OCI-LY7 (cell line): ENCODE results near the gene ZNF469. TPM values are rescaled to one million over a fixed set of nuclear protein-coding genes. Genes with fewer than 3 reads are reported as not detected.

ENCODE experiments used
- BruUV-seq: library from RNA; stranded (reverse); fragments of 400-500 nt; replicated peaks from 2 replicates; lab custom pipeline; 2021; lab: Mats Ljungman, UMichigan
- CTCF ChIA-PET: fragments of 300-600 bp; sonication (Branson Sonifier 250); formaldehyde crosslinking; loops from one replicate; lab custom pipeline; 2022; ENCODE audit warnings: antibody characterized with exemption; ENCODE audit not compliant: unreplicated experiment; lab: Charles Lee
- POLR2A ChIA-PET: fragments of 300-600 bp; sonication (Branson Sonifier 250); formaldehyde crosslinking; loops from one replicate; lab custom pipeline; 2022; ENCODE audit warnings: antibody characterized with exemption; lab: Charles Lee
- DNase-seq: peaks from one replicate; pipeline ENCODE4 v3.0.0-alpha.2; 2015; ENCODE audit warnings: low spot score
- H2AFZ ChIP-seq: fragments of 200-600 bp; sonication (generic), shearing (Covaris generic); 2 replicates; pipeline ENCODE4 v1.6.1; 2014; ENCODE audit warnings: mild to moderate bottlenecking, antibody characterized with exemption, low read length, moderate library complexity
- H3K27ac ChIP-seq: fragments of 200-600 bp; sonication (generic); 2 replicates; pipeline ENCODE4 v1.5.1; 2014; ENCODE audit warnings: mixed run types, low read depth, mild to moderate bottlenecking, moderate library complexity, low read length, inconsistent platforms; ENCODE audit not compliant: poor library complexity, severe bottlenecking
- H3K36me3 ChIP-seq: fragments of 200-600 bp; sonication (generic); 2 replicates; pipeline ENCODE4 v1.6.1; 2014; ENCODE audit warnings: mild to moderate bottlenecking, antibody characterized with exemption, low read length, moderate library complexity, mixed read lengths; ENCODE audit not compliant: insufficient read depth
- H3K4me1 ChIP-seq: fragments of 200-600 bp; sonication (generic); 2 replicates; pipeline ENCODE4 v1.5.1; 2014; ENCODE audit warnings: mild to moderate bottlenecking, low read length; ENCODE audit not compliant: insufficient read depth, poor library complexity, severe bottlenecking
- H3K4me2 ChIP-seq: fragments of 200-600 bp; sonication (generic); 2 replicates; pipeline ENCODE4 v1.6.1; 2014; ENCODE audit warnings: mild to moderate bottlenecking, low read length
- H3K4me3 ChIP-seq: fragments of 200-600 bp; sonication (generic); 2 replicates; pipeline ENCODE4 v1.5.1; 2014; ENCODE audit warnings: mild to moderate bottlenecking, low read depth, low read length; ENCODE audit not compliant: poor library complexity, severe bottlenecking
- H3K79me2 ChIP-seq: fragments of 200-600 bp; sonication (generic); 2 replicates; pipeline ENCODE4 v1.6.1; 2016; ENCODE audit warnings: low read depth, mild to moderate bottlenecking, low read length, moderate library complexity, mixed read lengths; ENCODE audit not compliant: insufficient read depth
- H3K9me2 ChIP-seq: fragments of 200-600 bp; sonication (generic); 2 replicates; pipeline ENCODE4 v1.6.1; 2016; ENCODE audit warnings: mild to moderate bottlenecking, low read length, mixed read lengths; ENCODE audit not compliant: insufficient read depth
- H3K9me3 ChIP-seq: fragments of 200-600 bp; sonication (generic); 2 replicates; pipeline ENCODE4 v1.6.1; 2014; ENCODE audit warnings: mild to moderate bottlenecking, mixed run types, low read length, mixed read lengths
- H4K20me1 ChIP-seq: fragments of 200-600 bp; sonication (generic); 2 replicates; pipeline ENCODE4 v1.6.1; 2014; ENCODE audit warnings: mild to moderate bottlenecking, antibody characterized with exemption, low read length, moderate library complexity, mixed read lengths; ENCODE audit not compliant: insufficient read depth
- CTCF ChIP-seq: fragments of 200-600 bp; sonication (generic); conservative IDR thresholded peaks from 2 replicates; pipeline ENCODE4 v1.5.1; 2014; ENCODE audit warnings: mild to moderate bottlenecking, antibody characterized with exemption, low read length, moderate library complexity, mixed read lengths
- EZH2phosphoT487 ChIP-seq: fragments of 200-600 bp; sonication (generic); IDR thresholded peaks from 2 replicates; pipeline ENCODE4 v1.6.1; 2018; ENCODE audit warnings: low read depth, borderline replicate concordance, mild to moderate bottlenecking, mixed run types, antibody characterized with exemption, low read length, moderate library complexity, mixed read lengths
- intact Hi-C: fragments of 100-400 bp; cut with micrococcal nuclease; formaldehyde crosslinking; loops from one replicate; pipeline ENCODE4 v1.10.0; 2022; ENCODE audit not compliant: unreplicated experiment
- total RNA-seq, 2 experiments: library from RNA; depleted of rRNA in 1 of 2; stranded (reverse); fragments of >200 nt in 1 of 2; shearing (Covaris generic) in 1 of 2; gene quantifications; 2 replicates each; pipeline ENCODE4 v1.2.3, GENCODE V29; 2014 to 2022

ZNF469 gene
- total RNA-seq, 2 experiments from 2014 or later: under 0.01 TPM; not detected in 1

GRCh38 chr16:88390265-88390664, 7.5 kb downstream of the ZNF469 start:
- BruUV-seq: no TSS peak

GRCh38 chr16:88390735-88391134, 8.0 kb downstream of the ZNF469 start:
- TF ChIP-seq CTCF (no peak), EZH2phosphoT487 (no peak)
- intact Hi-C loops: no loop called here

More at GRCh38 chr16:88390265-88390664, 7.5 kb downstream of the ZNF469 start:
- H4K20me1 ChIP-seq: no peaks in the 10 kb centered on the region
- no peaks in the 10 kb centered on the region for H3K79me2 ChIP-seq
- H3K9me2 ChIP-seq: no peaks in the 10 kb centered on the region
- ChIA-PET CTCF (no interaction called here), POLR2A (no interaction called here)
- no peak overlapping the region for H3K4me3 ChIP-seq
- no peak overlapping the region for H3K4me2 ChIP-seq
- TF ChIP-seq CTCF (no peak), EZH2phosphoT487 (no peak)
- no peaks in the 10 kb centered on the region for H3K9me3 ChIP-seq
- H3K4me1 ChIP-seq: no peaks in the 10 kb centered on the region
- no peak overlapping the region for H3K27ac ChIP-seq
- intact Hi-C loops: no loop called here
- no peaks in the 10 kb centered on the region for H3K36me3 ChIP-seq
- DNase-seq: no peak
- no peak overlapping the region for H2AFZ ChIP-seq

GRCh38 chr16:88391144-88391850, 8.5 kb downstream of the ZNF469 start:
- no peaks in the 10 kb centered on the region for H3K4me1 ChIP-seq
- H3K4me3 ChIP-seq: no peak overlapping the region
- H2AFZ ChIP-seq: no peak overlapping the region
- DNase-seq: no peak
- no TSS peak for BruUV-seq
- H3K27ac ChIP-seq: no peak overlapping the region
- ChIA-PET CTCF (no interaction called here), POLR2A (no interaction called here)
- H3K9me2 ChIP-seq: no peaks in the 10 kb centered on the region
- no peak overlapping the region for H3K4me2 ChIP-seq
- H3K36me3 ChIP-seq: no peaks in the 10 kb centered on the region
- H3K9me3 ChIP-seq: no peaks in the 10 kb centered on the region
- no peaks in the 10 kb centered on the region for H3K79me2 ChIP-seq
- no peaks in the 10 kb centered on the region for H4K20me1 ChIP-seq
- intact Hi-C loops: no loop called here
- TF ChIP-seq EZH2phosphoT487 (no peak), CTCF (no peak)

More at GRCh38 chr16:88390735-88391134, 8.0 kb downstream of the ZNF469 start:
- H2AFZ ChIP-seq: no peak overlapping the region
- H3K4me3 ChIP-seq: no peak overlapping the region
- no peak overlapping the region for H3K27ac ChIP-seq
- H3K79me2 ChIP-seq: no peaks in the 10 kb centered on the region
- CTCF ChIA-PET: no interaction called here
- DNase-seq: no peak
- H3K9me3 ChIP-seq: no peaks in the 10 kb centered on the region
- no peaks in the 10 kb centered on the region for H4K20me1 ChIP-seq
- no peaks in the 10 kb centered on the region for H3K4me1 ChIP-seq
- no TSS peak for BruUV-seq
- H3K4me2 ChIP-seq: no peak overlapping the region
- POLR2A ChIA-PET: no interaction called here
- H3K9me2 ChIP-seq: no peaks in the 10 kb centered on the region
- H3K36me3 ChIP-seq: no peaks in the 10 kb centered on the region
